HG03108 (cell line): ENCODE results near the gene ACAP2.
"Not testable (repeated sequence)": the region's sequence is repeated elsewhere in the genome, so short reads cannot be mapped to it uniquely, and the experiment has no call there.

ENCODE experiments used
- ATAC-seq: cut with Tn5 transposase; IDR thresholded peaks from one replicate; pipeline ENCODE4 v1.9.1; 2021; ENCODE audit warnings: moderate library complexity; ENCODE audit not compliant: unreplicated experiment

Gene ACAP2

GRCh38 chr3:195443391-195443989 lies 670 bp upstream of the ACAP2 start:
- ATAC-seq, result no peak

DNA sequence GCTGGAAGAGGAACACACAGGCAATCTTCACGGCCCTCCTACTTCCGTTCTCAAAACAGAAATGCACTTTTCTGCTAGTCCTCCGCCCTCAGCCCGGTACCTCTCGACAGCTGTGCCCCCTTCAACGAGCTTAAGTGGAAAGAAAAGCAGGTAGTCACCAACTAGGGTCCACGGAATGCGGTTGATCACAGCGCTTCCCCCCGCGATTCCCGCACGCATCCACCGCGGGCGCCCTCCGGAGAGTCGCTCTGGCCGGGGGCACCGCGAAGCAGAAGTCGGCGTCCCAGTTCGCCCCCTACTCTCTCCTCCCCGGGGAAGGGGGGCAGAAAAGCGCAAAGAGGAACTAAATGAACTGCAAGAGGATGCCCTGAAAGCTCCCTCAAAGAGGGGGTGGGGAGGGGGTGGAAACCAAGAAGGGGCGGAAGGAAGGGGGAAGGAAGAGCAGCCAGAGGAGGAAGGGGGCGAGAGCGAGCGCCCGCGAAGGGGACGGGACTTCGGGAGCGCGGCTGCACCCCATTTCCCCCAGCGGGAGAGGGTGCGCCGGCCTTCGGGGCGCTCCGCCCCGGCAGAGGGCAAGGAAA lies 738 bp downstream of the ACAP2 start:
- peak; percentile 3 for ATAC-seq

DNA sequence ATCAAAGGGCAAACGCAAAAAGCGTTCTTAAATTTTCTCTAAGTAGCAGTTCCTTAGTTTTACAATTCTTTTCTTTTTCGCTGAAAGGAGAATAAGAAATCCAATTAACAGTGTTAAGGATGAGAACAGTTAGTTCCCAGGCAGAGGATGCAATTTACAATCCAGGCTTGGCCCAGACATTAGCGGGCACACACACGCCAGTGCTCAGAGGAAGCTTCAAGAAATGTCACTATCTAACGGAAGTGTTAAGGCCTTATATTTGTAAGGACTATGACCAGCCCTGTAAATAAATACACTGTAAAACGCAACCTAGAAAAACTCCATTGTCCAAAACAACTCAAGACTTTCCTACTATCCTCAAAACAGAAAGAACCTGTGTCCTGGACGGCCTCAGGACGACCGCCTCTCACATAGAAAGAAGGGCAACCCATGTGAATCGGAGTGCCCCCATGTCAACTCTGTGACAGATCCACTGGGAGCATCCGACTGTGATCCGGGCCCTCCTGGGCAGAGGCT lies 1.3 kb downstream of the ACAP2 start:
- no peak for ATAC-seq

DNA sequence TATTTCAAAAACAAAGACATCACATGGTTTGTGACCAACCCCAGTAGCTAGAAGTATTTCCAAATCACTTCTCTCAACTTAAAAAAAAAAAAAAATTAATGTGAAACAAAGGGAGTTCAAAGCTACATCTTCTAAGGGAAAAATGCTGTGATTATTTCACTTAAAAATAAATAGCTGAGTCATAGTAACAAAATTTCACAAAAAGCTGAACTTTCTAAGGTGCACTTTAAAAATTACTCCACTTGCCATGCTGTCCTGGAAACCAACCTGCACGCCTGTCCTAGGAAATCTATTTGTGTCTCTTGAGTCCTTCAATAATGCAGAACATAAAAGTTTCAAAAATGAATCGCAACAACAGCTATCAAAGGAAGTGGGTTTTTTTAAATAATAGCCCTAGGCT lies 1.8 kb downstream of the ACAP2 start:
- ATAC-seq, result no peak

GRCh38 chr3:195440379-195440778 lies 2.4 kb downstream of the ACAP2 start:
- no peak for ATAC-seq

GRCh38 chr3:195438371-195438770 lies 4.4 kb downstream of the ACAP2 start:
- ATAC-seq, result no peak

DNA sequence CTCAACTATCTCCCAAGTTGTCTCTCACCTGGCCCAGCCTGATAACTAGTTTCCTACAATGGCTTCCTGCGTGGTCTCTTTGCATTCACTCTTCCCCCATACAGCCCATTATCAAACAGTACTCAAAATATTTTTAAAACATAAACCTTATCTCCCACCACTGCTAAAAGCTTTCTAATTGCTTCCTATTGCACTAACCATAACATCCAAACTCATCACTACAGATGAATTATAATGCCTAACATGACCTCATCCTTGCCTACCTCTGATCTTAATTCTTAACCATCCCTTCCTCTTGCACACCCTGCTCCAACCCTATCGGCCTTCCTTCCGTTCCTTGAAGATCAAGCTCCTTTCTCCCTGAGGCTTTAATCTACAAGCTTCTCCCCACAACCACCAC lies 17.0 kb downstream of the ACAP2 start:
- ATAC-seq, result no peak

DNA sequence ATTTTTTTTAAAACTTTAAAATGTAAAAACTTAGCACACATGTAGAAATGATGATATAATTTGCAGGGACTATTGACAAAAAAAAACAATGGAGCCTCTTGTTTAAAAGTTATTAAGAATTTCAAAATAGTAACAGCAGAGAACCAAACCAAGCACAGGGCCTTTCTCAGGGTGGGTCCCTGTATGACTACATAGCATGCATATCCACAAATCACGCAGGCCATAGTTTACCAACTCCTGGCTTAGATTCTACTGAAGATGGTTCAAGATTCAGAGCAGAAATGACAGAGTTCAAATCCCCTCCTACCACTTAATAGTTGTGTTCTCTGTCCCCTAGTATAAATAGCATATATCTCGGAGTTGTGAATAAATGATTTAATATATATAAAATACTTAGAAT lies 19.0 kb downstream of the ACAP2 start:
- ATAC-seq, result no peak

DNA sequence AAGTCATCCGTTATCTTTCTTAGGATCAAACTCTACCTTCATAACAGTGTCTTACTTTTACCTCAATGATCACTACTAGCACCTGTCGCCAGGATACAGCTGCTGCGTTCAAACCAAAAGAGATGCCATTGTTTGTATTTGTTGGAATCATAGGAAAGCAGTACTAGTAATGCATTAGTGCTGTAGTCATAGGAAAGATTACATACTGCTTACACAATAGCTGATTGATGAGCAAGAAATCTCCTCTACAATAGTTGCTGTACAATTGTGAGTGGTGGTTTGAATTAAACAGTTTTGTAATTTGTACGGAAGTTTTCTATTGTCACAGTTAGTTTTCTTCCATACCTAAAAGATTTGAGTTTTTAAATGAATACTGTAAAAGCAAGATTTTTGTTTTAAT lies 21.4 kb downstream of the ACAP2 start:
- ATAC-seq, result no peak

- no peak for ATAC-seq
Measured at GRCh38 chr3:195416795-195417194, 26.0 kb downstream of the ACAP2 start.

DNA sequence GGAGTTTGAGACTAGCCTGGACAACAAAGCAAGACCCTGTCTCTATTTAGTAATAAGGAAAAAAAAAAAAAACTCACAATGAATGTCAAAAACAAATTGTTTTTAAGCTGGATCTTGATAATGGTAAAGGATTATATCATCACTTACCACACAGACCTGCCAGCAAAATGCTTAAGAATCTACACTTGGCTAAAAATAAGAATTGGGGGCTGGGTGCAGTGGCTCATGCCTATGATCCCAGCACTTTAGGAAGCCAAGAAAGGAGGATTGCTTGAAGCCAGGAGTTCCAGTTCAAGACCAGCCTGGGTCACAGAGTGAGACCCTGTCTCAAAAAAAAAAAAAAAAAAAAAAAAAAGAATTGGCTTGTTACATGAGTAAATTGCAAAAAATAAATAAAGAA lies 31.0 kb downstream of the ACAP2 start:
- no peak for ATAC-seq

- no peak for ATAC-seq
Measured at GRCh38 chr3:195410546-195410945, 32.3 kb downstream of the ACAP2 start.

- no peak for ATAC-seq
Measured at GRCh38 chr3:195407531-195408409, 35.0 kb downstream of the ACAP2 start.

DNA sequence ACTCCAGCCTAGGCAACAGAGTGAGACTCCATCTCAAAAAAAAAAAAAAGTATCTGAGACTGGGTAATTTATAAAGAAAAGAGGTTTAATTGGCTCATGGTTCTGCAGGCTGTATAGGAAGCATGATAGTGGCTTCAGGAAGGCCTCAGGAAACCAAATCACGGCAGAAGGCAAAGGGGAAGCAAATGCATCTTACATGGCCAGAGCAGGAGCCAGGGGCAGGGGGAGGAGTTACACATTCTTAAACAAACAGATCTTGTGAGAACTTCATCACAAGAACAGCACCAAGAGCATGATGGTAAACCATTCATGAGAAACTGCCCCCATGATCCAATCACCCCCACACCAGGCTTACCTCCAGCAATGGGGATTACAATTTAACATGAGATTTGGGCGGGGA lies 37.2 kb downstream of the ACAP2 start:
- no peak for ATAC-seq

DNA sequence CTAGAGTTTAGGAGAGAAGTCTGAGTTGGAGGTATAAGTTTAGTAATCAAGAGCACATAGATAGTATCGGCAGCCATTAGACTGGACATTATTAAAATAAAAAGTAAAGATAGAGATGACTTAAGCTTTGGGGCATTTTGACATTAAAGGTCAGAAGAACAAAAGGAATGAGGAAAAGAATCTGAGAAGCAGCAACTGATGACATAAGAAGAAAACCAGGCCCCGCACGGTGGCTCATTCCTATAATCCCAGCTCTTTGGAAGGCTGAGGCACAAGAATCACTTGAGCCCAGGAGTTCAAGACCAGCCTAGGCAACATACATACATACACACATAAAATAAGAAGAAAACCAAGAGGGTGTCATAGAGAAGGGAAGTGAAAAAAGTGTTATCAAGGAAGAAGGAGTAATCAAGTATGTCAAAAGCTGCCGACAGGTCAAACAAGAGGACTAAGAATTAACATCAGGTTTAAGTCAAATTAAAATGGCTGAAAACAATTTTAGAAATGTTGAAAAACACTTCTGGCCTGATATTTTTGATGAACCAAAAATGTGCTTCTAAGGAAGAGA lies 38.9 kb downstream of the ACAP2 start:
- no peak for ATAC-seq

GRCh38 chr3:195403244-195403643 lies 39.6 kb downstream of the ACAP2 start:
- ATAC-seq, result no peak

- ATAC-seq, result no peak
Measured at GRCh38 chr3:195401943-195402342, 40.9 kb downstream of the ACAP2 start.

- ATAC-seq, result not testable (repeated sequence)
Measured at GRCh38 chr3:195398460-195398859, 44.4 kb downstream of the ACAP2 start.

- no peak for ATAC-seq
Measured at GRCh38 chr3:195397524-195397923, 45.3 kb downstream of the ACAP2 start.

DNA sequence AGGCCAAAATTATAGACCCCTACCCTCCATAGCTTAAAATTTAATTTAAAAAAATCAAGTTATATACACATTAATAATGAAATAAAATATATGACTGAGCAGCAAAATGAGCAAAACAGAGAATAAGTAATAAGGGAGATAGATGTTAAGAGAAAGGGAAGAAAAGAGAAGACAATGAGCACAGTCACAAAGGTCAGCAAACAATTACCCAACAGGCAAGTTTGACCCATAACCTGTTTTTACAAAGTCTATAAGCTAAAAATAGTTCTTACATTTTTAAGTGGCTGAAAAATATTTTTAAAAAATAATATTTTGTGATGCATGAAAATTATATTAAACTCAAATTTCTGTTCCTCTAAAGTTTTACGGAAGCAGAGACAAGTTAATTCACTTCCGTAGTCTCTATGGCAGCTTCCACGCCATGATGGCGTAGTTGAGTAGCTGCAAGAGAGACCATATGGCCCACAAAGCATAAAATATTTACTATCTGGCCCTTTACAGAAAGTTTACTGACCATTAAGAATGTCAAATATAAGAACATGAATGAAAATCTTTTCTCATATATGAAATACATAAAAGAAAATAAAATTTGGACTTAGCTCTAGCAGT lies 47.5 kb downstream of the ACAP2 start:
- no peak for ATAC-seq

GRCh38 chr3:195394700-195395099 lies 48.1 kb downstream of the ACAP2 start:
- ATAC-seq, result no peak
